Keratinocyte (primary cell): ENCODE measurements around the gene SRPK1.

Experiments
- EZH2 ChIP-seq: IDR thresholded peaks from one replicate; pipeline ENCODE4 v1.6.1; 2012; ENCODE audit warnings: inconsistent platforms, mild to moderate bottlenecking, low read length, moderate library complexity
- TF ChIP-seq, protein P1 (sequence below), 3 experiments: IDR thresholded peaks in 1 of 3; conservative IDR thresholded peaks in 1 of 3; optimal IDR thresholded peaks in 1 of 3; 2 replicates in 2 of 3; 3 replicates in 1 of 3; pipeline versions ENCODE3 to v1.5.1; 2011; ENCODE audit warnings: low read length in 3 of 3, mild to moderate bottlenecking in 3 of 3, moderate library complexity in 2 of 3, control low read depth in 1 of 3, inconsistent platforms in 1 of 3; ENCODE audit not compliant: insufficient read depth in 2 of 3; ENCODE audit errors: extremely low read depth in 1 of 3

GRCh38 chr6:35906499-35906846 lies 14.4 kb downstream of the SRPK1 start:
- TF ChIP-seq, protein P1, sequence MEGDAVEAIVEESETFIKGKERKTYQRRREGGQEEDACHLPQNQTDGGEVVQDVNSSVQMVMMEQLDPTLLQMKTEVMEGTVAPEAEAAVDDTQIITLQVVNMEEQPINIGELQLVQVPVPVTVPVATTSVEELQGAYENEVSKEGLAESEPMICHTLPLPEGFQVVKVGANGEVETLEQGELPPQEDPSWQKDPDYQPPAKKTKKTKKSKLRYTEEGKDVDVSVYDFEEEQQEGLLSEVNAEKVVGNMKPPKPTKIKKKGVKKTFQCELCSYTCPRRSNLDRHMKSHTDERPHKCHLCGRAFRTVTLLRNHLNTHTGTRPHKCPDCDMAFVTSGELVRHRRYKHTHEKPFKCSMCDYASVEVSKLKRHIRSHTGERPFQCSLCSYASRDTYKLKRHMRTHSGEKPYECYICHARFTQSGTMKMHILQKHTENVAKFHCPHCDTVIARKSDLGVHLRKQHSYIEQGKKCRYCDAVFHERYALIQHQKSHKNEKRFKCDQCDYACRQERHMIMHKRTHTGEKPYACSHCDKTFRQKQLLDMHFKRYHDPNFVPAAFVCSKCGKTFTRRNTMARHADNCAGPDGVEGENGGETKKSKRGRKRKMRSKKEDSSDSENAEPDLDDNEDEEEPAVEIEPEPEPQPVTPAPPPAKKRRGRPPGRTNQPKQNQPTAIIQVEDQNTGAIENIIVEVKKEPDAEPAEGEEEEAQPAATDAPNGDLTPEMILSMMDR (optimal IDR thresholded peaks at IDR 0.05 in 1 of 3, IDR thresholded peaks at IDR 0.05 in 1 of 3, conservative IDR thresholded peaks at IDR 0.05 in 1 of 3; ENCODE audit: extremely low read depth in 1 of 3, insufficient read depth in 2 of 3, low read length in 3 of 3) = no peak
- TF ChIP-seq EZH2 = no peak
